Peyer's patch (tissue), 4 donors: Measurements from ENCODE around the gene MGLL. TPM values are rescaled to one million over a fixed set of nuclear protein-coding genes. Genes with fewer than 3 reads are reported as not detected.

Source experiments
- DNase-seq, 3 donors: peaks; one replicate each; pipeline ENCODE4 v3.0.0-alpha.2; 2017 to 2019
- H3K27ac ChIP-seq, 4 donors: fragments of 200-600 bp; sonication (generic); one replicate each; pipeline ENCODE4 v1.5.1; 2016 to 2019
- H3K27me3 ChIP-seq, 2 donors: fragments of 200-600 bp; sonication (generic); one replicate each; pipeline ENCODE4 v1.5.1; 2019
- H3K36me3 ChIP-seq, 3 donors: fragments of 200-600 bp; sonication (generic); one replicate each; pipeline ENCODE4 v1.5.1; 2016 to 2019
- H3K4me1 ChIP-seq, 4 donors: fragments of 200-600 bp; sonication (generic); one replicate each; pipeline ENCODE4 v1.5.1; 2016 to 2019
- H3K4me3 ChIP-seq, 4 donors: fragments of 200-600 bp; sonication (generic); 1 replicate in 3 of 4; 2 replicates in 1 of 4; pipeline ENCODE4 v1.5.1; 2016 to 2019; ENCODE audit warnings: mild to moderate bottlenecking in 1 of 4
- H3K9me3 ChIP-seq, 4 donors: fragments of 200-600 bp; sonication (generic); one replicate each; pipeline ENCODE4 v1.5.1; 2016 to 2019; ENCODE audit warnings: mild to moderate bottlenecking in 1 of 4
- POLR2A ChIP-seq, 2 donors: fragments of 450-650 bp; IDR thresholded peaks; one replicate each; pipeline ENCODE4 v1.5.1; 2017; ENCODE audit warnings: antibody characterized with exemption in 2 of 2, mild to moderate bottlenecking in 2 of 2, moderate library complexity in 2 of 2
- total RNA-seq, 4 donors: library from RNA; depleted of rRNA; stranded (reverse); fragments of >200 nt; gene quantifications; one replicate each; pipeline ENCODE4 v1.1.0, GENCODE V29; 2016
- TF ChIP-seq, protein P1 (sequence below), 6 experiments: fragments of 450-650 bp in 4 of 6; fragments of 200-600 bp in 2 of 6; sonication (generic) in 1 of 6; IDR thresholded peaks; one replicate each; pipeline ENCODE4 v1.5.1; 2017 to 2019; ENCODE audit warnings: antibody characterized with exemption in 6 of 6, mild to moderate bottlenecking in 3 of 6, moderate library complexity in 1 of 6

The MGLL gene
- total RNA-seq, 4 donors from 2014 or later = 56.1 to 180 (median 143) TPM

DNA sequence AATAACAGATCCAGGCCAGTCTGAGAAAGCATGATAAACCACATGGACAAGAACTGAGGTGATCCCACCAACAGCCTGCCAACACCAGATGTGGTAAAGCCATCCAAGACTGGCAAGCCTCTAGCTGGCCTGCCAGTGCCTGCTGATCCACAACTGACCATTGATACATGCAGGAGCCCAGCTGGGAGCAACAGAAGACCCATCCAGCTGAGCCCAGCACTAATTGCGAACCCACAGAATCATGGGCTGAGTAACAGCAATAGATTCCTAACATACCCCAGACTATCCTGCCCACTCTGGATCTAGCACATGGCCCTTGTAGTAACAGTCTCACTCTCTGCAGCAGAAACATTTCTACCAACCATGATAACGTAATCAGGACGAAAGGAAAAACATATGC, 10.6 kb downstream of the MGLL start:
- Histone ChIP-seq H3K27ac (no peak overlapping the region), H3K27me3 (no peaks in the 10 kb centered on the region), H3K9me3 (no peaks in the 10 kb centered on the region), H3K36me3 (peaks cover 0 to 37% (median 0%) of the 10 kb centered on the region in 3 donors), H3K4me3 (no peak overlapping the region), H3K4me1 (peaks cover 0 to 27% (median 6%) of the 10 kb centered on the region in 4 donors)
- TF ChIP-seq, protein P1, sequence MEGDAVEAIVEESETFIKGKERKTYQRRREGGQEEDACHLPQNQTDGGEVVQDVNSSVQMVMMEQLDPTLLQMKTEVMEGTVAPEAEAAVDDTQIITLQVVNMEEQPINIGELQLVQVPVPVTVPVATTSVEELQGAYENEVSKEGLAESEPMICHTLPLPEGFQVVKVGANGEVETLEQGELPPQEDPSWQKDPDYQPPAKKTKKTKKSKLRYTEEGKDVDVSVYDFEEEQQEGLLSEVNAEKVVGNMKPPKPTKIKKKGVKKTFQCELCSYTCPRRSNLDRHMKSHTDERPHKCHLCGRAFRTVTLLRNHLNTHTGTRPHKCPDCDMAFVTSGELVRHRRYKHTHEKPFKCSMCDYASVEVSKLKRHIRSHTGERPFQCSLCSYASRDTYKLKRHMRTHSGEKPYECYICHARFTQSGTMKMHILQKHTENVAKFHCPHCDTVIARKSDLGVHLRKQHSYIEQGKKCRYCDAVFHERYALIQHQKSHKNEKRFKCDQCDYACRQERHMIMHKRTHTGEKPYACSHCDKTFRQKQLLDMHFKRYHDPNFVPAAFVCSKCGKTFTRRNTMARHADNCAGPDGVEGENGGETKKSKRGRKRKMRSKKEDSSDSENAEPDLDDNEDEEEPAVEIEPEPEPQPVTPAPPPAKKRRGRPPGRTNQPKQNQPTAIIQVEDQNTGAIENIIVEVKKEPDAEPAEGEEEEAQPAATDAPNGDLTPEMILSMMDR (IDR thresholded peaks at IDR 0.05) = no peak
- TF ChIP-seq POLR2A (IDR thresholded peaks at IDR 0.05) = no peak
- DNase-seq = no peak

DNA sequence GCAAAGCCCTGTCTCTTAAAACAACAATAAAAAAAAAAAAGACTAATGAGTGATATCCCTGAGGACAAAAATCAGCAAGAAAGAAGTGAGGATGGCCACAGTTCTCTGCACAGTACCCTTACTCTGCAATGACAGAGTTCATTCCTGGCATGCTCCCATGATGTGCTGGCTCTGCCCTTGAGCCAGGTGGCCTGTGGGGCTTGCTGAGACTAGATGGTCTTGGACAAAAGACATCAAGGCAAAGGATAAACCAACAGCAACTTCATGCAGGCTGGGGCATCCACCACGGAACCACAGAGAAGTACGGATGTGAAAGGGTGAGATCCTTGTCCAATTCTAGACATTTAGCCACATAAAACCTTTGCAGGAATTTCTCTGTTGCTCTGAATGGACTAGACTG, 12.7 kb downstream of the MGLL start:
- H3K36me3 ChIP-seq = peaks cover 0 to 51% (median 0%) of the 10 kb centered on the region in 3 donors
- TF ChIP-seq POLR2A (IDR thresholded peaks at IDR 0.05) = no peak
- TF ChIP-seq, protein P1 (IDR thresholded peaks at IDR 0.05) = no peak
- DNase-seq = no peak

DNA sequence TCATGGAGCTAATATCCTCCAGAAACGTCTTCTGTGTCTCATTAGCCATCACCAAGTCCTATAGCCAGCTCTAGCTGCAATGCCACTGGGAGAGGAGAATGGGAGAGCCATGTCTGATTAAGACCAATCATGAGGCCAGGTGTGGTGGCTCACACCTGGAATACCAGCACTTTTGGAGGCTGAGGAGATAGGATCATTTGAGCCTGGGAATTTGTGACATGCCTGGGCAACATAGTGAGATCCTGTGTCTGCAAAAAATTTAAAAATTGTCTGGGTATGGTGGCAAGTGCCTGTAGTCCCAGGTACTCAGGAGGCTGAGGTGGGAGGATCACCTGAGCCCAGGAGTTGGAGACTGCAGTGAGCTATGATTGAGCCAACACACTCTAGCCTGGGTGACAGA, 13.1 kb downstream of the MGLL start:
- H3K27ac ChIP-seq = no peak overlapping the region
- no peaks in the 10 kb centered on the region for H3K9me3 ChIP-seq
- H3K4me1 ChIP-seq = peaks cover 0 to 8% (median 0%) of the 10 kb centered on the region in 4 donors
- H3K36me3 ChIP-seq = peaks cover 0 to 51% (median 0%) of the 10 kb centered on the region in 3 donors
- DNase-seq = no peak
- no peak overlapping the region for H3K4me3 ChIP-seq
- TF ChIP-seq POLR2A (IDR thresholded peaks at IDR 0.05) = no peak
- TF ChIP-seq, protein P1 (IDR thresholded peaks at IDR 0.05) = no peak
- H3K27me3 ChIP-seq = no peaks in the 10 kb centered on the region

More for the DNA sequence above, 12.7 kb downstream of the MGLL start:
- Histone ChIP-seq H3K27ac (no peak overlapping the region), H3K4me3 (no peak overlapping the region), H3K27me3 (no peaks in the 10 kb centered on the region), H3K9me3 (no peaks in the 10 kb centered on the region), H3K4me1 (peaks cover 0 to 10% (median under 1%) of the 10 kb centered on the region in 4 donors)

DNA sequence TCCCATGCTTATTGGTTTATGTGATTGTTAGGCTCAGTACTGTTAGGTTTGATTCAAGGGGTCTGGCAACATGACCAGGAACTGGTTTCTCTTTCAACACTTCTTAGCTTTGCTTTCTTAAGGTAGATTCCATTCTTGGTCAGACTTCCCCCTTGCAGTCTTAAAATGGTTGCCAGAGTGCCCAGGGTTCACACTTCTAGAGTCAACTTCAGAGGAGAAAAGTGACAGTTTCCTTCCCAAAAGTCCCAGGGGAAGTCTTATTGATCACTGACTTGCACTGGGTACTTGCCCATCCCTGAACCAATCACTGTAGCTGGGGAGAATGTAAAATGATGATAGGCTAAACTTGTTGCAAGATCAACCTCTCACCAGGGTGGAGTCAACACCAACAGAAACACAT, 14.1 kb downstream of the MGLL start:
- no peak for DNase-seq
- Histone ChIP-seq H3K36me3 (peaks cover 0 to 51% (median 0%) of the 10 kb centered on the region in 3 donors), H3K4me1 (no peaks in the 10 kb centered on the region), H3K4me3 (no peak overlapping the region), H3K27ac (no peak overlapping the region), H3K9me3 (no peaks in the 10 kb centered on the region), H3K27me3 (no peaks in the 10 kb centered on the region)
- no peak for TF ChIP-seq POLR2A (IDR thresholded peaks at IDR 0.05)
- TF ChIP-seq, protein P1 (IDR thresholded peaks at IDR 0.05) = no peak

DNA sequence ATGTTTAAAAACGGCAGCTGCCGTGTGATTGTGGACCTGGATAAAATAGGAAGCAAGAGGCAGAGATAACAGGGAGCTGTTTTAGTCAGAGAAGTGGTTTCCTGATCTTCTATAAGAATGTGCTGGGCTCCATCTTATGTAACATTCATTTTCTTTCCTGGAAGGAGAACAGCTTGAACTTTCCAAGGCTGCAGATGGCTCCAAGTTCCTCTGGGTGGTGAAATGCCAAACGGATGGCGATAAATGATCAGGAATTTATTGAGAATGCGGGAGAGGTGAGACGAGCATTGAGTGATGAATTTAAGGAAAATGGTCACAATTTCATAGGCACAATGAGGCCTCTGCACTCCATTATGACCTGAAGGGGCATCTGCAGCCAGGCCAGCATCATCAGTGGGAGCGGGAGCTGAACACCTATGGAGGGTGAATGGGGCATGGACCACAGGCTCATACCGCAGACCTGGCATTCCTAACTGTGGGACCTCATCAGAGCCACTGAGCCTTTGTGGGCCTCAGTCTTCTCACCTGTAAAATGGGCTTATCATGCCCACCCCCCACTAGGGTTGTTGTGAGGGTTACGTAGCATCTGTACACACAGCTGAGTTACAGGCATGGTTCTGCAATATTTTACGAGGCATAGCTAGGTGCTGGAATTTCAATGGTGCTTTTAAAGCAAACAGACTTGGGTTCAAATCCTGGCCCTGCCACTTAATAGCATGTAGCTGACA, 17.1 kb downstream of the MGLL start:
- no peak overlapping the region for H3K27ac ChIP-seq
- DNase-seq = no peak
- TF ChIP-seq POLR2A (IDR thresholded peaks at IDR 0.05) = no peak
- TF ChIP-seq, protein P1 (IDR thresholded peaks at IDR 0.05) = no peak
- H3K9me3 ChIP-seq = no peaks in the 10 kb centered on the region
- H3K27me3 ChIP-seq = no peaks in the 10 kb centered on the region
- H3K4me1 ChIP-seq = peaks cover 0 to 4% (median 0%) of the 10 kb centered on the region in 4 donors
- peaks cover 0 to 33% (median 0%) of the 10 kb centered on the region in 3 donors for H3K36me3 ChIP-seq
- H3K4me3 ChIP-seq = no peak overlapping the region
